Colon (tissue), 2 donors: ENCODE results near the gene COL4A2.
"Not testable (repeated sequence)": the region's sequence is repeated elsewhere in the genome, so short reads cannot be mapped to it uniquely, and the experiment has no call there.

Experiments used
- FAIRE-seq: peaks from 2 replicates; lab custom pipeline; 2012; peaks lifted over from hg19 to GRCh38; lab: Jason Lieb, UNC
- donor health status: control.
- donor health status: control.

The COL4A2 gene

DNA sequence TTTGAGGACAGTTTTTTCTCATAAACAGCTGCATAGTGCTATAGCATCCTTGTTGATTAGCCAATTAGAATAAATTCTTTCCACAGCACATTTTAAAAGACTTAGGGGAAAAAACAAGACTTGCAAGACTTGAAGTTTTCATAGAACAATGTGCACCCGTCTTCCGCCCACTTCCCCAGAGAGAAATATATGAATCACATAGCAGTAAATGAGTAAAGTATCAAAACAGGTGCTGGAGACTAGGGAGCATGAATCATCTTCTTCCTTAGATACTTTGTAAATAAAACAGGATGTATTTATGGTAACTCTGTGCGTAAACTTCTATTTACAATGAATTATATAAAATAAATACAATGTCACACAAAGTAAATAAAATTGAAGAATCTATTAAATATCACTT, 75.1 kb downstream of the COL4A2 start:
- FAIRE-seq, result no peak

DNA sequence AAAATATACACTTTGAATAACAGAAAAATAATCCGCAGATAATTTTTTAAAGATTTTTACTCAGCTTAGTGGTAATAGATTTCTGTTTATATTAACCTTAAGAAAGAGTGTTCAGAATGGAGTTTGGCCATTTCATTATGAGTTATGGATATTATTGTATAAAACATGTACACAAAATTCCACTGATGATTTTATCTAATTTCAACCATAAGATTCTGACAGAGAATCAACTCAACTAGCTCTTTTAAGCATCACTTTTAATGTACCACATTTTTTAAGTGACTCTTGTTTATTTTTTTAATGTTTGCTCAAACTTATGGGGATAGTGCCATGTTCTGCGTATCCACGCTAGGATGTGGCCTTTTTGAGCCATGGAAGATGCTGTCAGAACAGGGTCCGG, 75.7 kb downstream of the COL4A2 start:
- no peak for FAIRE-seq

DNA sequence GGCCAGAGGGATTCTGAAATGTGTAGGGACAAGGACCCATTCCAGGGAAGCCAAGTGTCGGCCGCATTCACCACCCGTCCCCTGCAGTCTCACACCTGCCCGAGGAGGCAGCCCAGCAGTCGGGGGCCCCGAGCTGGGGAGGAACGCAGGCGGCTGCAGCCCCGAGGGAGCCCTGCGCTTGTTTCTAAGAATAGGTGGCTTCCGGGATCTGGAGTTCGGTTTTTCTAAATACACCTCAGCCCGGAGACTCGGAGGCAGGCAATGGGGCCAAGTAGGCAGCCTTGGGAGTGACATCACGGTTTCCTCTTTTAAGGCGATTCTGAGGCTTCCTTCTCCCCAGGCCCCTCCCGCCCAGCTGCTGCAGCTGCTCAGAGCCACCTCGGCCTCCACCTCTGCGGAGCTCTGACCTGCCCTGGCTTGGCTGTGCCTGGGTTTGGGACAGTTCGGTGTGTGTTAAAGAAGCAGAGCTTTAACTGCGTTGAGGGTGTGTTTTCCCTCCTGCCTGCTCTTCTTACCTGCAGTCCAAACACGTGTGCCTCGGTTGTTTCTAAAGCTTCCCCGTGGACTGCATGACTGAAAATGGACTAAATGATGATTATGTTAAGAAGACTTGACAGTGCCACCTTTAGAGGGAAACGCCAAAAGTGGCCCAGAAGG, 80.5 kb downstream of the COL4A2 start:
- FAIRE-seq, result no peak

GRCh38 chr13:110388108-110388943, 81.2 kb downstream of the COL4A2 start:
- no peak for FAIRE-seq

DNA sequence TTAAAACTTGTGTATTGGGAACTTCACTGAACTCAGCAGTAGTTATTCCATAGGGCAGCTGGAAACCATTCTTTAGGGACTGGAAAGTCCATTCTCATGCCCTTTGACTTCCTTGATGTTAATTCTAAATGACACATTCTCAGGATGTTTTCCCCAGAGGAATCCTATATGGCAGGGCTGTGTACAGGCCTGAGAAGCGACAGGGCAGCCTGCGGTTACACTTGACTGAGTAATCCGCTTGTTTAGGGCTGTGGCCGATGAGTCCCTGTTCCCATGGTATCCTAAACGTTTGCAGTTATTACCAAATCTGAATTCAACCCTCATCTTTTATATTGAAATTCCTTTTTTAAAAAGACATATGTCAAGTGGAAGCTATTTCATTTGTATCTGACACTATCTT, 83.5 kb downstream of the COL4A2 start:
- no peak for FAIRE-seq

- FAIRE-seq, result no peak
Observed at GRCh38 chr13:110391273-110391672, 84.2 kb downstream of the COL4A2 start.

DNA sequence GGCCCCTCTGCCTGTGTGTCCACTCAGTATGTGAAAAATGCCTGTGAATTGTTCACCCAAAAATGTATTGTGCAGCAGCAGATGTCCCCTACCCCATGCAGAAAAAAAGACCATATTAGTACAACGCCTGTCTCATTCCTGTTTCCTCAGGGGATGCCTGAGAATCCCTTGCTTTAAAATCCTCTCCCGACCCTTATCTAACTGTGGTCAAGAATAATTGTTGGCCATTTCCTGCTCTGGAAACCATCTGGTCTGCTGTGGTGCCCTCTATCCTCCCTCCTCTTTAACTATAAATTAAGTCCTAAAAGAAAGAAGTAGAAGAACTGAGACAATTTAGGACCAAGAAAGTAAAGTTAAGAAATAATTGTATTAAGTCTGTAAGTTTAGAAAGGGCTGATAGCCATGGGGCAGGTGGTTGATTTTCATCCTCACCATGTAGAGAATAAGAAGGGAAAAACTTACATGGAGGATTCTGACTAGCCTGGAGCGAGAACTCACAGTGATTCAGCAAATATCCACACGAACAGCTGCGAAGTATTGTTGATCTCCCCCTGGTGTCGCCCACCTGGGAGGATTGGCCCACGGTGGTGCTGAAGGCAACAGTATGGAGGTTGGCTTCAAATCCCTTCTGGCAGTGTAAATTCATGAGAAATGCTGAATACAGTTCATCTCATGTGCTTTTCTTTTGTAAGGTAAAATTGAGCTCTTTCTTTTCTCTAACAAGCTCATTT, 85.6 kb downstream of the COL4A2 start:
- FAIRE-seq, result no peak

GRCh38 chr13:110393761-110394160, 86.7 kb downstream of the COL4A2 start:
- no peak for FAIRE-seq

GRCh38 chr13:110394371-110394841, 87.3 kb downstream of the COL4A2 start:
- no peak for FAIRE-seq

DNA sequence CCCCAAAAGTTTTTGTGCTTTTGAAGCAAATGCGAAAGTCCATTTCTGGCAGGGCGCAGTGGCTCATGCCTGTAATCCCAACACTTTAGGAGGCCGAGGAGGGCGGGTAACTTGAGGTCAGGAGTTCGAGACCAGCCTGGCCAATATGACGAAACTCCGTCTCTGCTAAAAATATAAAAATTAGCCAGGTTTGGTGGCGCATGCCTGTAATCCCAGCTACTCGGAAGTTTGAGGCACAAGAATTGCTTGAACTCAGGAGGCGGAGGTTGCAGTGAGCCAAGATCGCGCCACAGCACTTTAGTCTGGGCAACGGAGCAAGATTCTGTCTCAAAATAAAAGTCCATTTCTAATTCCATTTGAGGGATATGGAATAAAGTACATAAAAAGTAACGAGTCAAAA, 88.5 kb downstream of the COL4A2 start:
- FAIRE-seq, result not testable (repeated sequence)

GRCh38 chr13:110396476-110396875, 89.4 kb downstream of the COL4A2 start:
- no peak for FAIRE-seq

DNA sequence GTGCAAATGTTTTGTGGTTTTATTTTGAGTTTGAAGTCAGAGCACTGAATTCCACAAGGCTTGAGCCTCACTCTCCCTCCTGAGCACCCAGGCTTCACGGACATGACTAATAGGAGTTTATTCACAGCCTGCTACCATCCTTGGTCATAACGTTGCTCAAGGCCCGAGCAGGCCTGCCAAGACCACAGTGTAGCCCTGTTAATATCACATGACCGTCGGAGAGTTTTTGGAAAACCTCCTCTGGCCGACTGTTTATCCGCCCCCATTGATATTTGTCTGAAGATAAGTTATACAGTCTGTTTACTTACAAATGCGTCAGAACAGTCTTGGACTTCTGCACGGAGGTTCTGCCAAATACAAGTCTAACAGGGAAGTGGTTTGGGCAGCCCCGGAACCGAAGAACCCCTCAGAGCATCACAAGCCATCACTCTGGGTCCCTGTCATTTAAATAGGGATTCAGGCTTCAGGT, 89.9 kb downstream of the COL4A2 start:
- no peak for FAIRE-seq

GRCh38 chr13:110397436-110398115, 90.5 kb downstream of the COL4A2 start:
- FAIRE-seq, result no peak

GRCh38 chr13:110398564-110399507, 91.8 kb downstream of the COL4A2 start:
- no peak for FAIRE-seq

GRCh38 chr13:110399801-110400200, 92.7 kb downstream of the COL4A2 start:
- FAIRE-seq, result no peak

DNA sequence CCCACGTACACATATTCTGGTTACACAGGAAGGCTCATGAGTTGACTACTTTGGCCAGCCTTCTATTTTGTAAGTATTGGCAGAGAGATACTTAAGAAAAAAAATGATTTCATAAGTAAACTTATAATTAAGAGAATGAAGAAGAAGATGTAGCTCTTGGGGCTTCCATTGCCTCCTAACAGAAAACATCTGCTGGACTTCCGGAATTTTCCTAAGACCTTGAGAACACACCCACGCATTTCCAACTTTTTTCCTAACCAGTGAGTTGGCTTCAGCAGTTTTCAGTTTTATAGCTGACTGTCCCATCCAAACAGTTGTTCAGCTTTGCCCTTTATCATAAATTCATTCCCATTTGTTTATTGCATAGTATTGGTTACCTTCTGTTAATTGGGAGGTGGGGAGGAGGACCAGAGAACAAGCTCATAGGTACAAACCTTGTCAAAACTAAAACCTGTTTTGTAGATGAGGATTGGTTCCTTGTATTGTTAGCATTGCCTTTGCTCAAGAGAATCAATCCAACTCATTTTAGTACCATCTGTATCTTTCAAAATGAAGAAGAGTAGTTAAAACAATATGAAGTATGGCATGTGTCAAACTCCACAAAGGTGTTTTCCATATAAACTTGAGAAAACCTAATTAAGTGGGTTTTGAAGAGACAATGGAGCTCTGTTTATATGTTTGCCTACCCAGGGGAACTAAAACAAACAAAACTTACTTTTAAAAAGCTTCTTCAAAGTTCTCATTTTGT, 93.9 kb downstream of the COL4A2 start:
- no peak for FAIRE-seq

DNA sequence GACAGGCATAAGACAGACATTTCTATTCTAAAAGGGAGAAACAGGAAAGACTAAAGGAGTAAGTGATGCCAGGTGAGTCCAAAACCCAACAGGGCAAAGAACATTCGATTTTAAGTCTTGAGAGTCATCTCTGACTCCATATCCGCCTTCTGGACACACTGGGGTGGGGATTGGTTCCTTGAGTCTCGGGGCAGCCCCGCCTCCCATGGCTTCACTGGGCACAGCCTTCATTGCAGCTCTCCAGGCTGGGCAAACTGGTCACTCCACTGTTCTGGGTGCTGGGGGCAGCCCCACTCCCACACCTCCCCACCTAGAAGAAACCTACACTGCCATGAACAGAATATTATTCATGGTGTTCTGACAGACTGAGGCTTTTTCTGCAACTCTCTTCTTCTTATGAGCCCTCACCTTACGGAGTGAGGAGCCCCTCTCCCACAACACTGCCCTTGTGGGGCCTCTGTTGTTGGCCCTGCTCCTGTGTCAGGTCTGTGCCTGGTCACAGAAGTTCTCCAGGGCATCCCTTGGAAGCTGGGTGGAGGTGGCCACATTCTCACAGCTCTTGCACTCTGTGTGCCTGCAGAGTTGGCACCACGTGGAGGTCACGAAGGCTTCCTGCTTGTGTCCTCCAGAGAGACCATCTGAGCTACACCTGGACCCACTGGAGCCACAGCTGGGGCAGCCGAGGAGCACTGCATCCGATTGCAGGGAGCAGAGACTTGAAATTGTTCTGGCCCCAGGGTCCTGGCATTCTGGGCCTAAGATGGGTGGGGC, 95.4 kb downstream of the COL4A2 start:
- no peak for FAIRE-seq

DNA sequence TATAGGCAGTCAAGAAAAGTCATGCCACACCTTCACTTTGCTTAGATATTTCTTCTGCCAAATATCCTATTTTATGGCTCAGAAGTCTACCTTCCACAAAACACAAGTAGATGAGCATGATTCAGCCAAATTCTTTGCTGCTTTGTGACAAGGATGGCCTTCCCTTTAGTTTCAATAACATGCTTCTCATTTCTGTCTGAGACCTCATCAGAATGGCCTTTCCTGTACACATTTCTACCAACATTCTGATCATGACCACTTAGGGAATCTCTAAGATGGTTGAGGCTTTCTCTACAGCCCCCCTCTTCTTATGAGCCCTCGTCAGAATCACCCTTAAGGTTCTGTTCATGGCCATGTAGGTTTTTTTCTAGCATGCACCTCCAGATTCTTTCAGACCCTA, 96.2 kb downstream of the COL4A2 start:
- no peak for FAIRE-seq

- no peak for FAIRE-seq
Observed at GRCh38 chr13:110403721-110404120, 96.6 kb downstream of the COL4A2 start.

DNA sequence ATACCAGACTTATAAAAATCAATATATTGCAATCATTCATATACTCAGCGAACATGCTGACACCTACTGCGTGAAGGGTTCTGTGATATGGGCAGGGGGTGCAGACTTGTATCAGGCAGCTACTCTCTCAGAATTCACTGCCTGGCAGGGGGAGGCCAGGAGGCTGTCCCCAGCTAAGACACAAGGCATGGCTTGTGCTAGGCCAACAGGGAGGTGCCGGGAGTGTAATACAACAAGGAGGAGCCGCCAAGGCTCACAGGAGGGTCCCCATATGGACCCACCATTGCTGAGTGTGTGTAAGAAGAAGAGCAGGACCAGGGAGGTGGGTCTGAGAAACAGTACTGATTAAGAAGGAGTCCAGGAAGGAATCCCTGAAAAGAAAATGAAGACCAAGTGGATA, 97.2 kb downstream of the COL4A2 start:
- FAIRE-seq, result no peak
